ENCODE results near the gene CALM3. TPM values are rescaled to one million over a fixed set of nuclear protein-coding genes. Genes with fewer than 3 reads are reported as not detected.

CALM3 gene
- total RNA-seq, 1 experiment from 2014 or later = 343 TPM

GRCh38 chr19:46656541-46656940 is 55.4 kb downstream of the CALM3 start:
- no peaks in the 10 kb centered on the region; the same call in 1 of the 2 replicates for H3K27me3 ChIP-seq (ENCODE audit: insufficient read depth, low read length)
- no peaks in the 10 kb centered on the region for H3K79me2 ChIP-seq (ENCODE audit: insufficient read depth, low read length)
- H3K4ac ChIP-seq (ENCODE audit: low read depth, low read length) = no peak overlapping the region
- no peak for DNase-seq
- no peak overlapping the region for H4K8ac ChIP-seq (replicated peaks; ENCODE audit: insufficient read length, low read depth, low read length)
- no peak overlapping the region for H3K14ac ChIP-seq (ENCODE audit: insufficient read depth, low read length)
- H2AK5ac ChIP-seq (ENCODE audit: insufficient read length, low read length) = no peak overlapping the region
- no peaks in the 10 kb centered on the region for H4K20me1 ChIP-seq (ENCODE audit: control insufficient read depth, insufficient read depth, insufficient read length)
- Mint-ChIP-seq H3K36me3 (ENCODE audit: insufficient read depth in 1 of 3, low read depth in 3 of 3) (no peaks in the 10 kb centered on the region), H3K4me3 (no peak overlapping the region), H3K27me3 (ENCODE audit: low read depth) (peaks cover 65% of the 10 kb centered on the region), H3K4me1 (peaks cover 22 to 33% of the 10 kb centered on the region in 2 experiments), H3K27ac (no peak overlapping the region), H3K9me3 (no peaks in the 10 kb centered on the region)
- WGBS (ENCODE audit: extremely low coverage, insufficient read length, low lambda C conversion rate) = no CpG with 5 or more reads among the region's 5 CpGs
- H3K9me3 ChIP-seq (ENCODE audit: control insufficient read depth, low read depth, low read length) = no peaks in the 10 kb centered on the region
- H3K27ac ChIP-seq (ENCODE audit: insufficient read length, low read depth, low read length) = no peak overlapping the region
- no peak overlapping the region for H3T11ph ChIP-seq (ENCODE audit: low read length)
- no peak for TF ChIP-seq CTCF (conservative IDR thresholded peaks at IDR 0.05)
- H3K56ac ChIP-seq (ENCODE audit: insufficient read length, low read depth, low read length) = no peak overlapping the region
- H4K5ac ChIP-seq (ENCODE audit: insufficient read length, low read depth, low read length) = no peak overlapping the region
- no peak overlapping the region for H3K23ac ChIP-seq (ENCODE audit: insufficient read length, low read depth, low read length)
- H2BK20ac ChIP-seq (ENCODE audit: low read depth, low read length, poor library complexity, severe bottlenecking) = no peak overlapping the region
- H2BK15ac ChIP-seq (ENCODE audit: low read depth, low read length) = no peak overlapping the region
- no peak overlapping the region for H2BK12ac ChIP-seq (ENCODE audit: insufficient read length, low read depth, low read length)
- H3K9ac ChIP-seq (ENCODE audit: extremely low read depth, insufficient read length, low read length) = no peak overlapping the region
- no peaks in the 10 kb centered on the region for H3K79me1 ChIP-seq (ENCODE audit: insufficient read depth, low read depth, low read length, poor library complexity, severe bottlenecking)
- H3K4me2 ChIP-seq (ENCODE audit: insufficient read depth, insufficient read length, low read length) = no peak overlapping the region
- no peak overlapping the region for H2BK120ac ChIP-seq (ENCODE audit: low read depth, low read length, poor library complexity, severe bottlenecking)
- no peak overlapping the region for H2BK5ac ChIP-seq (ENCODE audit: insufficient read length, low read length)
- H3K23me2 ChIP-seq (ENCODE audit: insufficient read length, low read depth, low read length, poor library complexity, severe bottlenecking) = peaks cover 15% of the 10 kb centered on the region
- no peak overlapping the region for H2AFZ ChIP-seq (ENCODE audit: low read length)
- no peak overlapping the region for H3K18ac ChIP-seq (ENCODE audit: insufficient read length, low read depth, low read length)
- no peak overlapping the region for H4K91ac ChIP-seq (ENCODE audit: insufficient read length, low read depth, low read length)
- 0 out of 2 replicates have a peak, but pooled peaks cover 2% of the 10 kb centered on the region for H3K4me1 ChIP-seq (ENCODE audit: insufficient read depth, low read length)

All from H9 (cell line).